Motor neuron (in vitro differentiated cells): Measurements from ENCODE around the gene AFAP1. TPM values are rescaled to one million over a fixed set of nuclear protein-coding genes. Genes with fewer than 3 reads are reported as not detected.
A peak's percentile ranks its signal among the peaks of the same experiment; 100 is the strongest.

Source experiments
- ATAC-seq, 8 experiments: fragments of 200-7000 bp; cut with Tn5 transposase; replicated peaks in 6 of 8; 2 replicates each; pipeline ENCODE4 v1.8.0; 2021; ENCODE audit warnings: mild to moderate bottlenecking in 8 of 8, moderate library complexity in 8 of 8
- H3K27ac ChIP-seq, 2 donors: fragments of 250-450 bp; sonication (Bioruptor Pico); 2 replicates each; pipeline ENCODE4 v1.9.0; 2021; ENCODE audit warnings: antibody characterized with exemption in 2 of 2, mild to moderate bottlenecking in 2 of 2, moderate library complexity in 1 of 2
- H3K4me1 ChIP-seq, 2 donors: fragments of 250-450 bp; sonication (Bioruptor Pico); replicated peaks in 1 of 2; 2 replicates each; pipeline ENCODE4 v1.6.1; 2021; ENCODE audit warnings: antibody characterized with exemption in 2 of 2, mild to moderate bottlenecking in 2 of 2, moderate library complexity in 1 of 2
- H3K4me3 ChIP-seq, 5 donors: fragments of 250-450 bp; sonication (Bioruptor Pico); 2 replicates each; pipeline ENCODE4 v1.9.0; 2021; ENCODE audit warnings: antibody characterized with exemption in 5 of 5, mild to moderate bottlenecking in 5 of 5, moderate library complexity in 4 of 5
- WGBS, 10 experiments: fragments of 450-650 bp; shearing (Covaris generic); methylation state at CpG; one replicate each; pipeline ENCODE4 v1.0.0; 2022; 5-methylcytosine and 5-hydroxymethylcytosine counted together
- in situ Hi-C, 9 experiments: fragments of 400-800 bp; cut with MboI; loops; one replicate each; pipeline ENCODE4 v1.15.0; 2021; ENCODE audit warnings: low sequenced_read_pairs in 9 of 9, low pct_unique_long_range_greater_than_20kb in 2 of 9; ENCODE audit not compliant: unreplicated experiment in 9 of 9
- total RNA-seq, 8 experiments: library from RNA; unstranded; fragments of 300-600 nt; gene quantifications; 2 replicates each; pipeline versions ENCODE4 v1.2.3 to v1.2.4, GENCODE V29; 2022

The AFAP1 gene
- total RNA-seq, 8 experiments from 2014 or later, result 25.1 to 209 (median 41.4) TPM

GRCh38 chr4:7738458-7739076 lies 201.1 kb downstream of the AFAP1 start:
- 75 to 100% (median 90%) methylated on average over 2 to 7 of the region's 32 CpGs; no CpG with 5 or more reads in 5 of the 10 experiments for WGBS, 10 experiments
- no peak overlapping the region for H3K4me3 ChIP-seq
- no peak for ATAC-seq
- in situ Hi-C loops, result no loop called here
- H3K4me1 ChIP-seq, result no peaks in the 10 kb centered on the region
- H3K27ac ChIP-seq, result no peak overlapping the region

GRCh38 chr4:7737752-7738457 lies 201.8 kb downstream of the AFAP1 start:
- no peak for ATAC-seq
- Histone ChIP-seq H3K4me1 (no peaks in the 10 kb centered on the region), H3K27ac (no peak overlapping the region), H3K4me3 (no peak overlapping the region)
- in situ Hi-C loops, result no loop called here
- 48 to 100% (median 91%) methylated on average over 2 to 7 of the region's 19 CpGs; no CpG with 5 or more reads in 4 of the 10 experiments for WGBS, 10 experiments

- WGBS, 10 experiments, result 60 to 100% (median 91%) methylated on average over 1 to 9 of the region's 14 CpGs; no CpG with 5 or more reads in 4 of the 10 experiments
- ATAC-seq, result no peak
- in situ Hi-C loops, result no loop called here
- Histone ChIP-seq H3K27ac (no peak overlapping the region), H3K4me3 (no peak overlapping the region), H3K4me1 (peaks cover 0 to 3% of the 10 kb centered on the region in 2 donors)
Observed at GRCh38 chr4:7737268-7737645, 202.4 kb downstream of the AFAP1 start.

GRCh38 chr4:7736436-7737267 lies 203.0 kb downstream of the AFAP1 start:
- Histone ChIP-seq H3K27ac (no peak overlapping the region), H3K4me1 (peaks cover 3 to 9% of the 10 kb centered on the region in 2 donors), H3K4me3 (no peak overlapping the region)
- in situ Hi-C loops, result no loop called here
- WGBS, 10 experiments, result 33 to 100% (median 87%) methylated on average over 1 to 8 of the region's 31 CpGs; no CpG with 5 or more reads in 5 of the 10 experiments
- peak in 5 of 8 experiments; percentile 16 to 98 (median 65) for ATAC-seq

- peaks cover 6 to 16% of the 10 kb centered on the region in 2 donors for H3K4me1 ChIP-seq
- no peak overlapping the region for H3K4me3 ChIP-seq
- no peak overlapping the region for H3K27ac ChIP-seq
- in situ Hi-C loops, result no loop called here
- no peak for ATAC-seq
- WGBS, 10 experiments, result 100% methylated on average over 1 of the region's 8 CpGs; no CpG with 5 or more reads in 9 of the 10 experiments
Observed at GRCh38 chr4:7735961-7736360, 203.7 kb downstream of the AFAP1 start.

GRCh38 chr4:7735395-7735794 lies 204.3 kb downstream of the AFAP1 start:
- in situ Hi-C loops, result no loop called here
- WGBS, 10 experiments, result 80 to 100% (median 100%) methylated on average over 1 to 4 of the region's 5 CpGs; no CpG with 5 or more reads in 5 of the 10 experiments
- H3K27ac ChIP-seq, result no peak overlapping the region
- peaks cover 8 to 21% of the 10 kb centered on the region in 2 donors for H3K4me1 ChIP-seq
- no peak overlapping the region for H3K4me3 ChIP-seq
- no peak for ATAC-seq

- in situ Hi-C loops, result no loop called here
- no peak overlapping the region for H3K27ac ChIP-seq
- 65 to 100% (median 90%) methylated on average over 2 to 4 of the region's 20 CpGs; no CpG with 5 or more reads in 7 of the 10 experiments for WGBS, 10 experiments
- H3K4me3 ChIP-seq, result no peak overlapping the region
- ATAC-seq, result peak in 1 of 8 experiments; percentile 12
- peaks cover 11 to 25% of the 10 kb centered on the region in 2 donors for H3K4me1 ChIP-seq
Observed at GRCh38 chr4:7734651-7735260, 204.9 kb downstream of the AFAP1 start.

GRCh38 chr4:7733801-7734650 lies 205.6 kb downstream of the AFAP1 start:
- in situ Hi-C loops, result no loop called here
- peak in 2 of 8 experiments; percentile 11 to 40 for ATAC-seq
- 78 to 100% (median 100%) methylated on average over 1 to 9 of the region's 26 CpGs; no CpG with 5 or more reads in 7 of the 10 experiments for WGBS, 10 experiments
- H3K4me1 ChIP-seq, result peaks cover 11 to 25% of the 10 kb centered on the region in 2 donors
- no peak overlapping the region for H3K4me3 ChIP-seq
- H3K27ac ChIP-seq, result no peak overlapping the region

GRCh38 chr4:7733201-7733600 lies 206.5 kb downstream of the AFAP1 start:
- Histone ChIP-seq H3K4me3 (no peak overlapping the region), H3K27ac (no peak overlapping the region), H3K4me1 (peaks cover 11 to 25% of the 10 kb centered on the region in 2 donors)
- 60 to 100% (median 80%) methylated on average over 1 of the region's 17 CpGs; no CpG with 5 or more reads in 7 of the 10 experiments for WGBS, 10 experiments
- no peak for ATAC-seq
- in situ Hi-C loops, result no loop called here

GRCh38 chr4:7732263-7732662 lies 207.4 kb downstream of the AFAP1 start:
- Histone ChIP-seq H3K27ac (no peak overlapping the region), H3K4me1 (peaks cover 14 to 29% of the 10 kb centered on the region in 2 donors), H3K4me3 (no peak overlapping the region)
- ATAC-seq, result no peak
- in situ Hi-C loops, result no loop called here
- 80 to 100% (median 83%) methylated on average over 1 of the region's 9 CpGs; no CpG with 5 or more reads in 7 of the 10 experiments for WGBS, 10 experiments

- WGBS, 10 experiments, result 25 to 84% (median 74%) methylated on average over 1 to 4 of the region's 4 CpGs
Observed at GRCh38 chr4:7731437-7731836, 208.2 kb downstream of the AFAP1 start.

GRCh38 chr4:7727749-7728148 lies 211.9 kb downstream of the AFAP1 start:
- WGBS, 10 experiments, result 17% methylated on average over 1 of the region's 1 CpG; no CpG with 5 or more reads in 9 of the 10 experiments
- Histone ChIP-seq H3K4me3 (no peak overlapping the region), H3K27ac (no peak overlapping the region), H3K4me1 (peaks cover 14 to 29% of the 10 kb centered on the region in 2 donors)
- ATAC-seq, result peak in 7 of 8 experiments; percentile 72 to 94 (median 79)
- in situ Hi-C loops, result loop anchor here in 1 of 9 experiments (10.0 kb wide), 1 partner anchor 533 kb away; the partner anchor contains the start of gene SORCS2

More at GRCh38 chr4:7731437-7731836, 208.2 kb downstream of the AFAP1 start:
- in situ Hi-C loops, result no loop called here
- H3K27ac ChIP-seq, result no peak overlapping the region
- peaks cover 14 to 29% of the 10 kb centered on the region in 2 donors for H3K4me1 ChIP-seq
- ATAC-seq, result peak in 4 of 8 experiments; percentile 15 to 67 (median 52)
- H3K4me3 ChIP-seq, result no peak overlapping the region
